Measurements from ENCODE around the gene CDC42BPA.

GRCh38 chr1:227213426-227213825, 104.9 kb downstream of the CDC42BPA start:
- no peak for TF ChIP-seq CTCF (IDR thresholded peaks at IDR 0.05)
- TF ChIP-seq EP300 (IDR thresholded peaks at IDR 0.05; ENCODE audit: borderline replicate concordance in 1 of 2, low read depth in 1 of 2, low read length in 1 of 2), result no peak
- TF ChIP-seq RAD21 (IDR thresholded peaks at IDR 0.05; ENCODE audit: low read length), result no peak
